Stimulated activated CD8-positive, alpha-beta memory T cell treated with anti-CD3 and anti-CD28 coated beads, Interleukin-15, amount 100 ng/mL, for 48 hours (primary cell): ENCODE results near the gene ANO1.
A peak's percentile ranks its signal among the peaks of the same experiment; 100 is the strongest.

Experiments used
- DNase-seq, 2 donors: peaks; one replicate each; pipeline ENCODE4 v3.0.0-alpha.2; 2020; ENCODE audit warnings: low read depth in 2 of 2

The ANO1 gene

GRCh38 chr11:70164705-70165104 is 86.6 kb downstream of the ANO1 start:
- DNase-seq, result no peak

DNA sequence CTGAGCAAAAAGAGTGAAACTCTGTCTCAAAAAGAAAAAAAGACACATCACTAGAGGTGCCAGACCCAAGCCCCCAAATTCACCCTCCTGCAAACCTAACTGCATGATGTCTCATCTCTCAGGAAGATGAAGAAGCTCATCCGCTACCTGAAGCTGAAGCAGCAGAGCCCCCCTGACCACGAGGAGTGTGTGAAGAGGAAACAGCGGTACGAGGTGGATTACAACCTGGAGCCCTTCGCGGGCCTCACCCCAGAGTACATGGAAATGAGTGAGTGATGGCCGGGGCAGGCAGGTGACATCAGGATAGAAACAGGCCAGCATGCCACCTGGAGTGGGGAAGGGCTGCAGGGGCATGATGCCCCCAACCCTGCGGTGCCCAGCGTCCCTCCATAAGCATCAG is 89.0 kb downstream of the ANO1 start:
- no peak for DNase-seq

- no peak for DNase-seq
Observed at GRCh38 chr11:70167723-70168404, 89.7 kb downstream of the ANO1 start.

- DNase-seq, result no peak
Observed at GRCh38 chr11:70168405-70168754, 90.3 kb downstream of the ANO1 start.

- no peak for DNase-seq
Observed at GRCh38 chr11:70169127-70169526, 91.0 kb downstream of the ANO1 start.

- no peak for DNase-seq
Observed at GRCh38 chr11:70169632-70170031, 91.5 kb downstream of the ANO1 start.

DNA sequence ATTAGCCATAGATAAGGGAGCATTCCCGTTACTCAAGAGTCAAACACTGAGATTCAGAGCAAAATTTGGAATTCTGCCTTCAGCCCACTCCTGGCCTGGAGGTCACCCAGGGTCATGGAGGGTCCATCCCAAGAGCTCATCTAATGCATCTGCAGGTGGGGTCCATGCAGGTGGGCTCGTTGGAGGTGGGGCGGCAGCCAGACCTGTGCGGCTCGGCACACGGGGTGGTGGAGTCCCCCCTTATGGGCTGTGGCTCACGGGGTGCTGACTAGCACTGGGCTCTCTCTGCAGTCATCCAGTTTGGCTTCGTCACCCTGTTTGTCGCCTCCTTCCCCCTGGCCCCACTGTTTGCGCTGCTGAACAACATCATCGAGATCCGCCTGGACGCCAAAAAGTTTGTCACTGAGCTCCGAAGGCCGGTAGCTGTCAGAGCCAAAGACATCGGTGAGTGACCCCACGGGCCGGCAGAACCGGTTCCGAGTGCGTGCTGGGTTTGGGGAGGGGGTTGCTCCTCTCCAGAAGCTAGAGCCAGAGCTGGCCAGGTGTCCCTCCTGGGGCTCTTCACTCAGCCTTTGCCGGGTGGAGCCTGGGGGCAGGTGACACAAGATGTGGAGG is 92.6 kb downstream of the ANO1 start:
- no peak for DNase-seq

- no peak for DNase-seq
Observed at GRCh38 chr11:70173018-70173417, 94.9 kb downstream of the ANO1 start.

DNA sequence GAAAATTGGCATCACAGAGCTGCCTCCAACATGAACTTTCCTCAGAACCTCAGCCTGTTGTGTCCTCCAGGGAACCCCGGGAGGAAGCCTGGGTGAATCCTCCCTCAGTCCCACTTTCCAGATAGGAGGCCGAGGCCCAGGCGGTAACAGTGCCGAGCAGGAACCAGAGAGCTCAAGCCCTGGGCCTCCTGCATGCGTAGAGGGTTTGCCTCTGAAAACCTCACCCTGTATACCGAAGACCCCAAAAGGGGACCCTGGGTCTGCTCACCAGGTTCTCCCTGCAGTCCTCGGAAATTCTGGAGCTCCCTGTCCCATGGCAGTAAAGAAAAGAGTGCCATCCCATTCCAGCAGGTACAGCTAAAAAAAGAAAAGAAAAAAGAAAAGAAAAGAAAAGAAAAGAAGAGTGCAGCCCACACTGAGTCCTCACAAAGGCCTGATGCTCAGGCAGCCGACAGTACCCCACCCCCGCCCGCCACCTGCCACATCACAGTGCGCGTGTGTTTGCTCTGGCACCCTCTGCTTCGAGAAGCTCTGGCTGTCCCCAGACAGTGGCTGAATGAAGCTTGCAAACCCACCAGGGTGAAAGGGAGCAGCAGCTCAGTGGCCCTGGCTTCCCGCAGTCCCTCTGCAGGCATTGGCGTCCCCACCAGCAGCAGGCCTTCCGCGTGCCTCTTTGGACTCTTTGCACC is 96.6 kb downstream of the ANO1 start:
- no peak for DNase-seq

DNA sequence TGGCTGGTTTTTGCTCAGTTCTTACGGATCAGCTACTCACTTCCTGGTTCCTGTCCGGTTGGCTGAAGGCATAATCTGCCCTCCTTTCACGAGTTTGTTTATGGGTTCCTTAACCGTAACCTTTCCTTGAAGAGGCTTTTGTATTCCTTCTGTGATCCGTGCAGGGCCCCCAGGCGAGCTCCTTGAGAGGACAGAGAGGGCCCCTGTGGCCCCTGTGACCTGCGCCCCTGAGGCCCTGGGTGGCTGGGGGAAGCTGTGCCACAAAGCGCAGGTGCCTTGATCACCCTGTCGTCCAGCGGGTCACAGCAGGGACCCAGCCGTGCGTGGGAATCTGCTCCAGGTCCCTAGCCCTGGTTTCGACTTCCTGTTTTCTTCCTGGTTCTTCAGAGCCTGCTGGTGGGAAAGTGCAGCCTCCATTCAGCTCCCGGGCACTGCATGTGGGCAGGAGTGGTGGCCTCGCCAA is 97.2 kb downstream of the ANO1 start:
- DNase-seq, result no peak

DNA sequence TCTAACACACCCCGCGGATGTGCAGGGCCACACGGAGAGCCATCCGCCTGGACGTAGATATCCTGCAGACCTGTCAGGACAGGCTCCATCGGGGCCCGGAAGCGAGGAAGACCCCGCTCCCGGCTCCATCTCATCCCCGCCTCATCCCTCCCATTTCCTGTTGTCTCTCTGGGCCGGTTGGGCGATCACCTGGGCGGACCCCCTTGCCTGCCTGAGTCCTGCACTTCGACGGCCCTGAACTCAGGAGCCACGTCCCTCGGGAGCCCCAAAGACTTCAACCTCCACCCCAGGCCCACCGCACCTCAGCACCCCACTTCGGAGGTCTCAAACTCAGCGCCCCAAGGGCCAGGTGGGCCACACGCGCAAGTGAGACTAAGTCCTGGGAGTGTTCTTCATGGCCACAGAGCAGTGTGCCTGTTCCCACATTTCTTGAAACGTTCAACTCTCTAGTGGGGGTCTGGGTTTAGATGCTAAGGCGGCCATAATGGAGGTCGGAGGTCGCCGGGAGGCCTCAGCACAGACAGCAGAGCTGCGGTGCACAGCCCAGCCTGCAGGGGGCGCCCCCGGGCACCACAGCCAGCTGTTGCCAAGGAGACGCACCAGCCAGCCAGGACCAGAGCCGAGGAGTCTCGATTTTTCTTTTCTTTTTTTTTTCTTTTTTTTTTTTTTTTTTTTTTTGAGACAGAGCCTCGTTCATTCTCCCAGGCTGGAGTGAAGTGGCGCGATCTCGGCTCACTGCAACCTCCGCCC is 99.0 kb downstream of the ANO1 start:
- DNase-seq, result peak; percentile 27 to 43

DNA sequence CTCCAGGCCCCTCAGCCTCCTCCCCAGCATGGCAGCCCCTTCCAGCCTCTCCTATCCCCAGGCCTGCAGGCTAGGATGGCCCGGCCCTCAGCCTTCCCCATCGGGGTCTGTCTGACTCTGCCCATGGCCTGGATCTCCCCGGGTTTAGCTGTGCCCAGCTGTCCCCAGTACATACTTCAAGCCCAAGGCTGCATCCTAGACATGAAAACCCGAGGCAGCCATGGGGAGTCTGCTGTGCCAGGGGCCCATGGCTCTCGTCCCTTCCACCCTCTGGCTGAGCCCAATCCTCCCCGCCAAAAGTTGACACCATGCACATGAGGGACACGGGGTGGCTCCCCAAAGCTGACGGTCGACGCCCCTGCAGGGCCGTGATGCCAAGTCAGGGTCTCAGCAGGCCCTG is 102.8 kb downstream of the ANO1 start:
- no peak for DNase-seq

- DNase-seq, result no peak
Observed at GRCh38 chr11:70182266-70182665, 104.1 kb downstream of the ANO1 start.

GRCh38 chr11:70183032-70183431 is 104.9 kb downstream of the ANO1 start:
- no peak for DNase-seq

- no peak for DNase-seq
Observed at GRCh38 chr11:70183483-70184176, 105.5 kb downstream of the ANO1 start.

DNA sequence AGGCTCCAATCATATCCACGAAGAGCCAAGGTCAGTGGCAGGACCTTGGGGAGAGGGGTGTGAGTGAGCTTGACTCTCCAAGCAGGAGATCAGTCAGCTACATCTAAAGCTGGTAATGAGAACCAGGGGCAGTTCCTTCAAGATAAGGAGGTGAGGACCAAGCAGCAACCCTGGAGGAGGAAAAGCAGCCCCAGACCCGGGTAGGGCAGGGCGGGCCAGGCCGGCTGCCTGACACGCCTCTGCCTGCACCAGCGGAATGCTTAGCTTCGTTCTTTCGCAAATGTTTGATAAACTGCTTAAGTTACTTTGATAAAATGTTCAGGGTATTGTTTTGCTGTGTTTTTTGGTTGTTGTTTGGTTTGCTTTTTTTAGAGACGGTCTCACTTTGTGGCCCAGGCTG is 106.3 kb downstream of the ANO1 start:
- DNase-seq, result no peak

DNA sequence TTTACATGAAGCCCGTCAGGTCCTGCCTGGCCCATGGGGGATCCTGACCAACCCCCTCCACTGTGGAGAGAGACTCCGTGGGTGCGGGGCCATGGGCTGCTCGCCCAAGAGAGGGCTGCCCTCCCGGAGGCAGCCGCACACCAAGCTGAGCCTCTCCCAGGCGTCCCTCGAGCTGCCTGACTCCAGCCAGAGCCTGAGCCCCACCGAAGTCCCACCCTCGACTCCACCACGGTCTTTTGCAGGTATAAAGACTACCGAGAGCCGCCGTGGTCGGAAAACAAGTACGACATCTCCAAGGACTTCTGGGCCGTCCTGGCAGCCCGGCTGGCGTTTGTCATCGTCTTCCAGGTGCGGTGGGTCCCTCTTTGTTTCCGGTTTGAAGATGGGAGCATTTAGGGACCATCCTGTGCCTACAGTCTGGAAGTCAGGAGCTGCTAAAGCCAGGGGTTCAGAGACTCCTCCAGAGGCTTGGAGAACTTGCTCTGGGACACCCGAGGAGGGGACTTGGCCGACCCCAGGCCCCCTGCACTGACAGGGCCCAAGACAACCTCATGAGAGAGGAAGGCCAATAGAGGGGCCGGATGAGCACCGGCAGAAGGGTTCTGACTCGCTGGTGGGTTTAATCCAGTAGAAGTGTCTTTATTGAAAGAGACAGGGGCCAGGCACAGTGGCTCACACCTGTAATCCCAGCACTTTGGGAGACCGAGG is 107.4 kb downstream of the ANO1 start:
- no peak for DNase-seq

GRCh38 chr11:70186420-70186819 is 108.3 kb downstream of the ANO1 start:
- no peak for DNase-seq

DNA sequence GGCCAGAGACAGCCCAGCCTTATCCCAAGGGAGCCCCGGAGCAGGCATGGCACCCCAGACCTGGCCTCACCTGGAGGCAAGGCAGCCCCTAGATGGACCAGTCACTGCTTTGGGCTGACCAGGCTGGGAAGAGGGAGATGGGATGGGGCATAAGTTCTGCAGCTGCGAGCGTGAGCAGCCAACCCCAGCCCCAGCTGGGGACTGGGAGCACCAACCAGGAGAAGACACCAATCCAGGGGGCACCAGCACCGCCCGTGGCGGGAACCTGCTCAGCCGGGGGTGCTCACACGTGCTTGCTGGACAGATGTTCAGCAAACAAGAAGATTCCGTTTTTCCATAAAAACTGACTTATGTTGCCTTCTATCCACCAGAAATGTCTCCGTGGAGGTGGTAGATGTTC is 108.8 kb downstream of the ANO1 start:
- DNase-seq, result no peak

DNA sequence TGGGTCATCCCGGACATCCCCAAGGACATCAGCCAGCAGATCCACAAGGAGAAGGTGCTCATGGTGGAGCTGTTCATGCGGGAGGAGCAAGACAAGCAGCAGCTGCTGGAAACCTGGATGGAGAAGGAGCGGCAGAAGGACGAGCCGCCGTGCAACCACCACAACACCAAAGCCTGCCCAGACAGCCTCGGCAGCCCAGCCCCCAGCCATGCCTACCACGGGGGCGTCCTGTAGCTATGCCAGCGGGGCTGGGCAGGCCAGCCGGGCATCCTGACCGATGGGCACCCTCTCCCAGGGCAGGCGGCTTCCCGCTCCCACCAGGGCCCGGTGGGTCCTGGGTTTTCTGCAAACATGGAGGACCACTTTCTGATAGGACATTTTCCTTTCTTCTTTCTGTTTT is 109.7 kb downstream of the ANO1 start:
- no peak for DNase-seq

DNA sequence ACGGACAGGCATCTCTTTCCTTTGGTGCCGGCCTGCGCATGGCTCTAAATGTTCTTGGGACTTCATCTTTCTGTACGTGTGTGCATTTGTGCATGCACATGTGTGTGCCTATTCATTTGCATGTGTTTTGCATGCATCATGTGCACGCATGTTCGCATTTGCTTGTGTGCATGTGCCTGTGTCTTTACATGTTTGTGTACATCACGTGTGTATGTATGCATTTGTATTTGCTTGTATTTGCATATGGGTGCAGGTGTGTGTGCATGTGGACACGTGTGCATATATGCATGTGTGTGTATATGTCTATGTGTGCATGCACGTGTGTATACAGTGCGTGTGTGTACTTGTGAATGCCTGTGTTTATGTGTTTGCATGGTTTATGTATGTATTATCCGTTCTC is 111.5 kb downstream of the ANO1 start:
- DNase-seq, result no peak
